PC-3 (cell line): ENCODE data around the gene ARHGEF35.
"Not testable (repeated sequence)": the region's sequence is repeated elsewhere in the genome, so short reads cannot be mapped to it uniquely, and the experiment has no call there.

ENCODE experiments used
- CTCF ChIP-seq: fragments of 300-600 bp; sonication (generic); conservative IDR thresholded peaks from 2 replicates; pipeline ENCODE4 v1.5.1; 2017; ENCODE audit warnings: antibody characterized with exemption, low read depth, mild to moderate bottlenecking, low read length
- EZH2 ChIP-seq: fragments of 300-600 bp; sonication (generic); IDR thresholded peaks from one replicate; pipeline ENCODE4 v1.6.1; 2017; ENCODE audit warnings: antibody characterized with exemption, mild to moderate bottlenecking, low read length; ENCODE audit not compliant: unreplicated experiment
- EZH2phosphoT487 ChIP-seq: fragments of 300-600 bp; sonication (generic); IDR thresholded peaks from 2 replicates; pipeline ENCODE4 v1.6.1; 2018; ENCODE audit warnings: mild to moderate bottlenecking, antibody characterized with exemption, low read length, borderline replicate concordance

- not testable (repeated sequence) for TF ChIP-seq CTCF, EZH2, EZH2phosphoT487
Observed at GRCh38 chr7:144219149-144219548, 23.5 kb upstream of the ARHGEF35 start.
